ENCODE results near the gene BCOR.
A peak's percentile ranks its signal among the peaks of the same experiment; 100 is the strongest.

The BCOR gene

GRCh38 chrX:40010550-40011321, 87.0 kb downstream of the BCOR start:
- TF ChIP-seq CTCF (IDR thresholded peaks at IDR 0.05; ENCODE audit: extremely low read depth, insufficient read depth, missing control alignments): no peak
- in situ Hi-C loops (cut with MboI; ENCODE audit: low pct_unique_long_range_greater_than_20kb, low sequenced_read_pairs, unreplicated experiment): loop anchor here (25.0 kb wide), 1 partner anchor 152 kb away; no protein-coding TSS in a partner anchor
- peak; percentile 26 for DNase-seq (ENCODE audit: low spot score)

- in situ Hi-C loops (cut with MboI; ENCODE audit: low pct_unique_long_range_greater_than_20kb, low sequenced_read_pairs, unreplicated experiment): loop anchor here (25.0 kb wide), 1 partner anchor 152 kb away; no protein-coding TSS in a partner anchor
- TF ChIP-seq CTCF (IDR thresholded peaks at IDR 0.05; ENCODE audit: extremely low read depth, insufficient read depth, missing control alignments): no peak
- no peak for DNase-seq (ENCODE audit: low spot score)
Observed at GRCh38 chrX:40009890-40010289, 87.9 kb downstream of the BCOR start.

- no peak for DNase-seq (ENCODE audit: low spot score)
- in situ Hi-C loops (cut with MboI; ENCODE audit: low pct_unique_long_range_greater_than_20kb, low sequenced_read_pairs, unreplicated experiment): loop anchor here (25.0 kb wide), 1 partner anchor 153 kb away; no protein-coding TSS in a partner anchor
- TF ChIP-seq CTCF (IDR thresholded peaks at IDR 0.05; ENCODE audit: extremely low read depth, insufficient read depth, missing control alignments): no peak
Observed at GRCh38 chrX:40009462-40009851, 88.3 kb downstream of the BCOR start.

- in situ Hi-C loops (cut with MboI; ENCODE audit: low pct_unique_long_range_greater_than_20kb, low sequenced_read_pairs, unreplicated experiment): loop anchor here (25.0 kb wide), 1 partner anchor 153 kb away; no protein-coding TSS in a partner anchor
- DNase-seq (ENCODE audit: low spot score): no peak
- no peak for TF ChIP-seq CTCF (IDR thresholded peaks at IDR 0.05; ENCODE audit: extremely low read depth, insufficient read depth, missing control alignments)
Observed at GRCh38 chrX:40008791-40009461, 88.8 kb downstream of the BCOR start.

- in situ Hi-C loops (cut with MboI; ENCODE audit: low pct_unique_long_range_greater_than_20kb, low sequenced_read_pairs, unreplicated experiment): loop anchor here (25.0 kb wide), 1 partner anchor 154 kb away; no protein-coding TSS in a partner anchor
- DNase-seq (ENCODE audit: low spot score): no peak
- no peak for TF ChIP-seq CTCF (IDR thresholded peaks at IDR 0.05; ENCODE audit: extremely low read depth, insufficient read depth, missing control alignments)
Observed at GRCh38 chrX:40007756-40008705, 89.7 kb downstream of the BCOR start.

All from GM13977 (cell line).